GM23338 (cell line): ENCODE data around the gene RAB8B. TPM values are rescaled to one million over a fixed set of nuclear protein-coding genes. Genes with fewer than 3 reads are reported as not detected.

ENCODE experiments used
- ATAC-seq: fragments of 200-7000 bp; cut with Tn5 transposase; 3 replicates; pipeline ENCODE4 v1.9.1; 2020
- DNase-seq: peaks from one replicate; pipeline ENCODE4 v3.0.0-alpha.2; 2015; ENCODE audit warnings: low spot score
- H2AFZ ChIP-seq: fragments of 200-600 bp; sonication (generic); 2 replicates; pipeline ENCODE4 v1.8.0; 2016; ENCODE audit warnings: antibody characterized with exemption, mild to moderate bottlenecking, moderate library complexity
- H3F3A ChIP-seq: fragments of 200-600 bp; sonication (generic); replicated peaks from 2 replicates; pipeline ENCODE4 v1.8.0; 2017; ENCODE audit warnings: antibody characterized with exemption, mixed run types, low read depth
- H3K27ac ChIP-seq: fragments of 200-600 bp; sonication (generic); 2 replicates; pipeline ENCODE4 v1.6.1; 2016; ENCODE audit warnings: low read depth
- H3K27me3 ChIP-seq: fragments of 200-600 bp; sonication (generic); 2 replicates; pipeline ENCODE4 v1.8.0; 2016; ENCODE audit warnings: mild to moderate bottlenecking, mixed run types, moderate library complexity; ENCODE audit not compliant: insufficient read depth
- H3K36me3 ChIP-seq: fragments of 200-600 bp; sonication (generic); 2 replicates; pipeline ENCODE4 v1.8.0; 2016; ENCODE audit warnings: mild to moderate bottlenecking; ENCODE audit not compliant: insufficient read depth
- H3K4me1 ChIP-seq: fragments of 200-600 bp; sonication (generic); 2 replicates; pipeline ENCODE4 v1.8.0; 2016; ENCODE audit warnings: mild to moderate bottlenecking, moderate library complexity; ENCODE audit not compliant: insufficient read depth
- H3K4me2 ChIP-seq: fragments of 200-600 bp; sonication (generic); 2 replicates; pipeline ENCODE4 v1.7.1; 2017; ENCODE audit warnings: mixed run types
- H3K4me3 ChIP-seq: fragments of 200-600 bp; sonication (generic); 2 replicates; pipeline ENCODE4 v1.6.1; 2016; ENCODE audit warnings: mixed run types
- H3K79me2 ChIP-seq: fragments of 200-600 bp; sonication (generic); replicated peaks from 2 replicates; pipeline ENCODE4 v1.8.0; 2017; ENCODE audit warnings: mild to moderate bottlenecking; ENCODE audit not compliant: insufficient read depth
- H3K9me2 ChIP-seq: fragments of 200-600 bp; sonication (generic); 2 replicates; pipeline ENCODE4 v1.8.0; 2017; ENCODE audit not compliant: insufficient read depth
- H4K20me1 ChIP-seq: fragments of 200-600 bp; sonication (generic); replicated peaks from 2 replicates; pipeline ENCODE4 v1.8.0; 2017; ENCODE audit warnings: mild to moderate bottlenecking; ENCODE audit not compliant: insufficient read depth
- H3K27ac Mint-ChIP-seq: 2 replicates; pipeline ENCODE4 v1.8.0; 2020; ENCODE audit warnings: inconsistent platforms, mild to moderate bottlenecking, moderate library complexity, mixed read lengths
- H3K27me3 Mint-ChIP-seq: 3 replicates; pipeline ENCODE4 v1.8.0; 2022; ENCODE audit warnings: low read depth, mild to moderate bottlenecking, moderate library complexity, mixed read lengths, inconsistent platforms; ENCODE audit not compliant: insufficient read depth, poor library complexity
- H3K36me3 Mint-ChIP-seq: 3 replicates; pipeline ENCODE4 v1.8.0; 2021; ENCODE audit warnings: low read depth, mild to moderate bottlenecking, inconsistent platforms, moderate library complexity, mixed read lengths
- H3K4me1 Mint-ChIP-seq: 3 replicates; pipeline ENCODE4 v1.8.0; 2020; ENCODE audit warnings: mild to moderate bottlenecking, inconsistent platforms, mixed read lengths
- H3K4me3 Mint-ChIP-seq: 3 replicates; pipeline ENCODE4 v1.8.0; 2021; ENCODE audit warnings: moderate library complexity, mild to moderate bottlenecking, inconsistent platforms, mixed read lengths
- H3K9me3 Mint-ChIP-seq: 3 replicates; pipeline ENCODE4 v1.8.0; 2020; ENCODE audit warnings: moderate library complexity, mild to moderate bottlenecking, inconsistent platforms, mixed read lengths
- CREB1 ChIP-seq: fragments of 250-450 bp; sonication (Bioruptor Pico); IDR thresholded peaks from 2 replicates; pipeline ENCODE4 v1.5.0; 2020; ENCODE audit warnings: low read depth, mild to moderate bottlenecking, moderate library complexity
- EZH2 ChIP-seq: fragments of 200-600 bp; sonication (generic); IDR thresholded peaks from one replicate; pipeline ENCODE4 v1.8.0; 2017; ENCODE audit warnings: antibody characterized with exemption, mild to moderate bottlenecking, low read depth; ENCODE audit not compliant: unreplicated experiment
- EZH2phosphoT487 ChIP-seq: fragments of 200-600 bp; sonication (generic); IDR thresholded peaks from one replicate; pipeline ENCODE4 v1.8.1; 2018; ENCODE audit warnings: antibody characterized with exemption; ENCODE audit not compliant: unreplicated experiment
- JUNB ChIP-seq: IDR thresholded peaks from one replicate; pipeline ENCODE4 v1.6.1; 2016; ENCODE audit warnings: antibody characterized with exemption; ENCODE audit not compliant: unreplicated experiment
- NANOG ChIP-seq: IDR thresholded peaks from 2 replicates; pipeline ENCODE4 v1.6.1; 2016; ENCODE audit warnings: antibody characterized with exemption, borderline replicate concordance
- POLR2AphosphoS5 ChIP-seq: IDR thresholded peaks from 2 replicates; pipeline ENCODE4 v1.6.1; 2016; ENCODE audit warnings: antibody characterized with exemption, low read depth
- REST ChIP-seq: IDR thresholded peaks from one replicate; pipeline ENCODE4 v1.6.1; 2018; ENCODE audit warnings: antibody characterized with exemption; ENCODE audit not compliant: unreplicated experiment
- STAT1 ChIP-seq: IDR thresholded peaks from one replicate; pipeline ENCODE4 v1.6.1; 2016; ENCODE audit warnings: antibody characterized with exemption; ENCODE audit not compliant: unreplicated experiment
- ZNF114 ChIP-seq: fragments of 250-450 bp; sonication (Bioruptor Pico); IDR thresholded peaks from 2 replicates; pipeline ENCODE4 v1.5.0; 2020; ENCODE audit warnings: mild to moderate bottlenecking, moderate library complexity
- ZNF331 ChIP-seq: fragments of 250-450 bp; sonication (Bioruptor Pico); IDR thresholded peaks from 2 replicates; pipeline ENCODE4 v1.5.0; 2020; ENCODE audit warnings: low read depth, mild to moderate bottlenecking, moderate library complexity
- polyA plus RNA-seq: library from polyadenylated mRNA; unstranded; fragments of >200 nt; fragmentation: Nextera tagmentation; extraction: Ambion mirVana; gene quantifications from 2 replicates; pipeline ENCODE4 v1.2.1, GENCODE V29; 2016
- total RNA-seq: library from RNA; depleted of rRNA; stranded (reverse); fragments of >200 nt; shearing (Covaris generic); gene quantifications from 2 replicates; pipeline ENCODE4 v1.2.3, GENCODE V29; 2014
- TF ChIP-seq, protein P1 (sequence below): IDR thresholded peaks from 2 replicates; pipeline ENCODE4 v1.6.1; 2016; ENCODE audit warnings: antibody characterized with exemption
- TF ChIP-seq, protein P2 (sequence below), 2 experiments: fragments of 200-600 bp in 1 of 2; sonication (generic) in 1 of 2; conservative IDR thresholded peaks; 2 replicates each; pipeline versions ENCODE4 v1.5.1 to v1.6.1; 2016 to 2017; ENCODE audit warnings: antibody characterized with exemption in 2 of 2, low read depth in 2 of 2, mild to moderate bottlenecking in 2 of 2, moderate library complexity in 1 of 2
- TF ChIP-seq, protein P3 (sequence below): fragments of 250-450 bp; sonication (Bioruptor Pico); IDR thresholded peaks from 2 replicates; pipeline ENCODE4 v1.5.0; 2020; ENCODE audit warnings: mild to moderate bottlenecking, moderate library complexity

The RAB8B gene
- total and polyA plus RNA-seq, 2 experiments from 2014 or later = 23.2 to 41.7 TPM

- Mint-ChIP-seq H3K9me3 (no peaks in the 10 kb centered on the region), H3K4me1 (peaks cover 26% of the 10 kb centered on the region), H3K4me3 (no peak overlapping the region), H3K36me3 (no peaks in the 10 kb centered on the region), H3K27me3 (peaks cover under 1% of the 10 kb centered on the region), H3K27ac (peak overlapping the region; percentile 35; the same call in 1 of the 2 replicates)
- Histone ChIP-seq H3K27ac (peak overlapping the region; percentile 59; the same call in 1 of the 2 replicates), H3K27me3 (no peaks in the 10 kb centered on the region), H3K4me1 (peaks cover 16% of the 10 kb centered on the region), H3K4me3 (no peak overlapping the region), H3K4me2 (no peak overlapping the region), H3K36me3 (no peaks in the 10 kb centered on the region), H2AFZ (no peak overlapping the region), H4K20me1 (0 out of 2 replicates have a peak, but pooled peaks cover 4% of the 10 kb centered on the region), H3K79me2 (peaks cover 45% of the 10 kb centered on the region), H3F3A (no peaks in the 10 kb centered on the region), H3K9me2 (no peaks in the 10 kb centered on the region)
- TF ChIP-seq, protein P1, sequence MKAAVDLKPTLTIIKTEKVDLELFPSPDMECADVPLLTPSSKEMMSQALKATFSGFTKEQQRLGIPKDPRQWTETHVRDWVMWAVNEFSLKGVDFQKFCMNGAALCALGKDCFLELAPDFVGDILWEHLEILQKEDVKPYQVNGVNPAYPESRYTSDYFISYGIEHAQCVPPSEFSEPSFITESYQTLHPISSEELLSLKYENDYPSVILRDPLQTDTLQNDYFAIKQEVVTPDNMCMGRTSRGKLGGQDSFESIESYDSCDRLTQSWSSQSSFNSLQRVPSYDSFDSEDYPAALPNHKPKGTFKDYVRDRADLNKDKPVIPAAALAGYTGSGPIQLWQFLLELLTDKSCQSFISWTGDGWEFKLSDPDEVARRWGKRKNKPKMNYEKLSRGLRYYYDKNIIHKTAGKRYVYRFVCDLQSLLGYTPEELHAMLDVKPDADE = no peak
- TF ChIP-seq, protein P2, sequence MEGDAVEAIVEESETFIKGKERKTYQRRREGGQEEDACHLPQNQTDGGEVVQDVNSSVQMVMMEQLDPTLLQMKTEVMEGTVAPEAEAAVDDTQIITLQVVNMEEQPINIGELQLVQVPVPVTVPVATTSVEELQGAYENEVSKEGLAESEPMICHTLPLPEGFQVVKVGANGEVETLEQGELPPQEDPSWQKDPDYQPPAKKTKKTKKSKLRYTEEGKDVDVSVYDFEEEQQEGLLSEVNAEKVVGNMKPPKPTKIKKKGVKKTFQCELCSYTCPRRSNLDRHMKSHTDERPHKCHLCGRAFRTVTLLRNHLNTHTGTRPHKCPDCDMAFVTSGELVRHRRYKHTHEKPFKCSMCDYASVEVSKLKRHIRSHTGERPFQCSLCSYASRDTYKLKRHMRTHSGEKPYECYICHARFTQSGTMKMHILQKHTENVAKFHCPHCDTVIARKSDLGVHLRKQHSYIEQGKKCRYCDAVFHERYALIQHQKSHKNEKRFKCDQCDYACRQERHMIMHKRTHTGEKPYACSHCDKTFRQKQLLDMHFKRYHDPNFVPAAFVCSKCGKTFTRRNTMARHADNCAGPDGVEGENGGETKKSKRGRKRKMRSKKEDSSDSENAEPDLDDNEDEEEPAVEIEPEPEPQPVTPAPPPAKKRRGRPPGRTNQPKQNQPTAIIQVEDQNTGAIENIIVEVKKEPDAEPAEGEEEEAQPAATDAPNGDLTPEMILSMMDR (conservative IDR thresholded peaks at IDR 0.05; ENCODE audit: low read depth in 2 of 2) = no peak
- TF ChIP-seq ZNF331 = no peak
- no peak for TF ChIP-seq ZNF114 (CRISPR knock-in tag)
- no peak for TF ChIP-seq JUNB
- TF ChIP-seq NANOG = no peak
- TF ChIP-seq POLR2AphosphoS5 = no peak
- TF ChIP-seq EZH2 = no peak
- no peak for TF ChIP-seq REST
- TF ChIP-seq EZH2phosphoT487 = no peak
- TF ChIP-seq CREB1 (CRISPR knock-in tag) = no peak
- TF ChIP-seq, protein P3, sequence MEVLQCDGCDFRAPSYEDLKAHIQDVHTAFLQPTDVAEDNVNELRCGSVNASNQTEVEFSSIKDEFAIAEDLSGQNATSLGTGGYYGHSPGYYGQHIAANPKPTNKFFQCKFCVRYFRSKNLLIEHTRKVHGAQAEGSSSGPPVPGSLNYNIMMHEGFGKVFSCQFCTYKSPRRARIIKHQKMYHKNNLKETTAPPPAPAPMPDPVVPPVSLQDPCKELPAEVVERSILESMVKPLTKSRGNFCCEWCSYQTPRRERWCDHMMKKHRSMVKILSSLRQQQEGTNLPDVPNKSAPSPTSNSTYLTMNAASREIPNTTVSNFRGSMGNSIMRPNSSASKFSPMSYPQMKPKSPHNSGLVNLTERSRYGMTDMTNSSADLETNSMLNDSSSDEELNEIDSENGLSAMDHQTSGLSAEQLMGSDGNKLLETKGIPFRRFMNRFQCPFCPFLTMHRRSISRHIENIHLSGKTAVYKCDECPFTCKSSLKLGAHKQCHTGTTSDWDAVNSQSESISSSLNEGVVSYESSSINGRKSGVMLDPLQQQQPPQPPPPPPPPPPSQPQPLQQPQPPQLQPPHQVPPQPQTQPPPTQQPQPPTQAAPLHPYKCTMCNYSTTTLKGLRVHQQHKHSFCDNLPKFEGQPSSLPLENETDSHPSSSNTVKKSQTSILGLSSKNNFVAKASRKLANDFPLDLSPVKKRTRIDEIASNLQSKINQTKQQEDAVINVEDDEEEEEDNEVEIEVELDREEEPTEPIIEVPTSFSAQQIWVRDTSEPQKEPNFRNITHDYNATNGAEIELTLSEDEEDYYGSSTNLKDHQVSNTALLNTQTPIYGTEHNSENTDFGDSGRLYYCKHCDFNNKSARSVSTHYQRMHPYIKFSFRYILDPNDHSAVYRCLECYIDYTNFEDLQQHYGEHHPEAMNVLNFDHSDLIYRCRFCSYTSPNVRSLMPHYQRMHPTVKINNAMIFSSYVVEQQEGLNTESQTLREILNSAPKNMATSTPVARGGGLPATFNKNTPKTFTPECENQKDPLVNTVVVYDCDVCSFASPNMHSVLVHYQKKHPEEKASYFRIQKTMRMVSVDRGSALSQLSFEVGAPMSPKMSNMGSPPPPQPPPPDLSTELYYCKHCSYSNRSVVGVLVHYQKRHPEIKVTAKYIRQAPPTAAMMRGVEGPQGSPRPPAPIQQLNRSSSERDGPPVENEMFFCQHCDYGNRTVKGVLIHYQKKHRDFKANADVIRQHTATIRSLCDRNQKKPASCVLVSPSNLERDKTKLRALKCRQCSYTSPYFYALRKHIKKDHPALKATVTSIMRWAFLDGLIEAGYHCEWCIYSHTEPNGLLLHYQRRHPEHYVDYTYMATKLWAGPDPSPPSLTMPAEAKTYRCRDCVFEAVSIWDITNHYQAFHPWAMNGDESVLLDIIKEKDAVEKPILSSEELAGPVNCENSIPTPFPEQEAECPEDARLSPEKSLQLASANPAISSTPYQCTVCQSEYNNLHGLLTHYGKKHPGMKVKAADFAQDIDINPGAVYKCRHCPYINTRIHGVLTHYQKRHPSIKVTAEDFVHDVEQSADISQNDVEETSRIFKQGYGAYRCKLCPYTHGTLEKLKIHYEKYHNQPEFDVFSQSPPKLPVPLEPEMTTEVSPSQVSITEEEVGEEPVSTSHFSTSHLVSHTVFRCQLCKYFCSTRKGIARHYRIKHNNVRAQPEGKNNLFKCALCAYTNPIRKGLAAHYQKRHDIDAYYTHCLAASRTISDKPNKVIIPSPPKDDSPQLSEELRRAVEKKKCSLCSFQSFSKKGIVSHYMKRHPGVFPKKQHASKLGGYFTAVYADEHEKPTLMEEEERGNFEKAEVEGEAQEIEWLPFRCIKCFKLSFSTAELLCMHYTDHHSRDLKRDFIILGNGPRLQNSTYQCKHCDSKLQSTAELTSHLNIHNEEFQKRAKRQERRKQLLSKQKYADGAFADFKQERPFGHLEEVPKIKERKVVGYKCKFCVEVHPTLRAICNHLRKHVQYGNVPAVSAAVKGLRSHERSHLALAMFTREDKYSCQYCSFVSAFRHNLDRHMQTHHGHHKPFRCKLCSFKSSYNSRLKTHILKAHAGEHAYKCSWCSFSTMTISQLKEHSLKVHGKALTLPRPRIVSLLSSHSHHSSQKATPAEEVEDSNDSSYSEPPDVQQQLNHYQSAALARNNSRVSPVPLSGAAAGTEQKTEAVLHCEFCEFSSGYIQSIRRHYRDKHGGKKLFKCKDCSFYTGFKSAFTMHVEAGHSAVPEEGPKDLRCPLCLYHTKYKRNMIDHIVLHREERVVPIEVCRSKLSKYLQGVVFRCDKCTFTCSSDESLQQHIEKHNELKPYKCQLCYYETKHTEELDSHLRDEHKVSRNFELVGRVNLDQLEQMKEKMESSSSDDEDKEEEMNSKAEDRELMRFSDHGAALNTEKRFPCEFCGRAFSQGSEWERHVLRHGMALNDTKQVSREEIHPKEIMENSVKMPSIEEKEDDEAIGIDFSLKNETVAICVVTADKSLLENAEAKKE (CRISPR knock-in tag) = no peak
- TF ChIP-seq STAT1 = no peak
- no peak for DNase-seq
- no peak for ATAC-seq
Measured at GRCh38 chr15:63211549-63211948, 22.1 kb downstream of the RAB8B start.
